Measurements from ENCODE around the gene MMS19.
A peak's percentile ranks its signal among the peaks of the same experiment; 100 is the strongest.
"Not testable (repeated sequence)": the region's sequence is repeated elsewhere in the genome, so short reads cannot be mapped to it uniquely, and the experiment has no call there.

The MMS19 gene

DNA sequence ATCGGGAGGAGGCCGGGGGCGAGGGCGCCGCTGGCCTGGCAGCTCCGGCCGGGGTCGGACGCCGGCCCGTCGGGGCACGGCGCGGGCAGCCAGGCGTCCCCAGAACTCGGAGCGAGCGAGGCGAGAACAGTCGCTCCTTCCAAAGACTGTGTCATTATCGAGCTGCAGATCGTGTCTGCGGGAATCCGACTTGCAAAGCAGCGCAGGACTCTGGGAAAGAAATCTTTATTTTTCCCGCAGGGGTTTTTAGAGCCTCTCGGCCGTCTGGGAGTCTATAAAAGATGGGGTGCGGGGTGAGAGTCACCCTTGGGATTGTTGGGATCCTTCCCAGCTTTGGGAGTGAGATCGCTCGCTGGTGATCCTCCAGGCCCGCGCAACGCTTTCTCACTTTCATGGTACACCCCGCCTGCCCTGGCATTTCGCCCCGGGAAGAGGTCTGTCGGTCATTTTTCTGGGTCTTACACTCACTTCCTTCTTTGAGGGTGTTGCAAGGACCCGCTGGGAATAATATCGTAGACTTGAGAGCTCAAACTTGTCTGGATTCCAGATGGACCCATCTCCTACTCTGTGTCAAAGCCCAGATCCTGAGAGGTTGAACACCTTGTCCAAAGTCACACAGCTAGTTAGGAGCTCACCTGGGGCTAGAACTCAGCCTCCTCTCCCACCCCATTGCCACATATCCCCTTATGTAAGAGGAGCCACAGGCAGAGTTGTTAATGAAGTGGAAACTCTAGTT, 1.5 kb upstream of the MMS19 start:
- Mint-ChIP-seq H3K4me3 (peak overlapping the region; percentile 68), H3K4me1 (peaks cover 13% of the 10 kb centered on the region), H3K27ac (no peak overlapping the region), H3K36me3 (no peaks in the 10 kb centered on the region), H3K27me3 (peaks cover 10% of the 10 kb centered on the region), H3K9me3 (no peaks in the 10 kb centered on the region)
- DNase-seq (ENCODE audit: low spot score in 2 of 2) = peak in 1 of 2 donors; percentile 28
- no peak for ATAC-seq (ENCODE audit: low read depth)

DNA sequence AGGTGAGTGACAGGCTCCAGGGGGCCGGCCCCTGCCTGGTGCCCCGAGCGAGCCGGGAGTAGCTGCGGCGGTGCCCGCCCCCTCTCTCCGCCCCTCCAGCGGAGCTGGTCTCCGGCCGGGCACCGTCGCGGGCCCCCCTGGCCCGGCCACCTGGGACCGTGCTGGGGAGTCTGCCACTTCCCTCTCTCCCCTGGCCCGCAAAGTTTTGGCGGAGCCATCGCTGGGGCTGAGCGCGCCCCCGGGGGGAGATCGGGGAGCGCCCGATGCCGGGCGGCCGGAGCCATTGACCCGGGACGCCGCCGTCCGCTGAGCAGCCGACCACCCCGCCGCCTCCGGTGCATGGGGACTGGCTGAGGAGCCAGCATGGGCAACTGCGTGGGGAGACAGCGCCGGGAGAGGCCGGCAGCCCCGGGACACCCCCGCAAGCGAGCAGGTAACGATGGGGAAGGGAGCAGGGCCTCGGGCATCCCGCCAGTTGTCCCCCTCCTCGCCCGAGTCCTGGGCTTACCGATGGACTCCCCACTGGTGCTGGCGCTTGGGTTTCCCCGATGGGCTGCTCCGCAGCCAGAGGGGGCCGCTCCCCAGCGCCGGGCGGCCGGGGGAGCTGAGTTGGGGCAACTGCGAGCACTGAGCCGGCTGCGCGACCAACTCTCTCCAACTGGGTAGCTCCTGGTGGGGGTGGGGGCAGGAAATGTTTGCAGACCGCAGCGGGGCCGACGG, 779 bp upstream of the MMS19 start, which contains the start of gene UBTD1:
TSS of gene UBTD1 (plus strand) at position 84 of the 720 bp plus-strand sequence. CDS start at position 364, 280 bp downstream.
- no peaks in the 10 kb centered on the region for H3K36me3 Mint-ChIP-seq
- peak within 1 kb of the TSS; percentile 97 for H3K4me3 Mint-ChIP-seq
- ATAC-seq (ENCODE audit: low read depth) (no peak), DNase-seq (ENCODE audit: low spot score in 2 of 2) (peak in 1 of 2 donors; percentile 56)
- peaks cover 10% of the 10 kb centered on the region for H3K27me3 Mint-ChIP-seq
- peaks cover 14% of the 10 kb centered on the region for H3K4me1 Mint-ChIP-seq
- H3K27ac Mint-ChIP-seq = peak within 1 kb of the TSS; percentile 88
- H3K9me3 Mint-ChIP-seq = no peaks in the 10 kb centered on the region

DNA sequence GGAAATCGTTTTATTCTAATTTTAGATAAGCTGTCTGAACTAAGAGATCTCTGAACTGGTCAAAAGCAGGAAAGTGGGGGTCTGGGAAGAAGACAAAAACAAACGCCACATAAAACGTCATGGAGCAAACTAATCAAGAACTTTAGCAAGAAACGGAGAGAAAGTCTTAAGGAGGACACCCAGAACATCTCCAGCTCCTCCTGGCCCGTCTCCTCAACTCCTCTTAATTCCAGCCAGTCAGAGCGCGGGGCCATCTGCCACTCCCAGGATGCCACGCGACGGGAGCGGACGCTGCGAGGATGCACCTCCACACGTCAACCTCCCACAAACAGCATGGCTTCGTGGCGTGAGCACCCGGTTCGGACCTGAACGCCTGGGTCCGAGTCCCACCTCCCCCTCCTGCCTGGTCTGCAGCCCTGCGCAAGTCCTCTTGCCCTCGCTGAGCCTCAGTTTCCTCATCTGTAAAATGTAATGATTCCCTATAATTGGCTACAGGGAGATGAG, 598 bp downstream of the MMS19 start:
- peak overlapping the region; percentile 97 for H3K4me3 Mint-ChIP-seq
- ATAC-seq (ENCODE audit: low read depth) = no peak
- DNase-seq (ENCODE audit: low spot score in 2 of 2) = peak; percentile 11 to 26
- H3K27me3 Mint-ChIP-seq = peaks cover 10% of the 10 kb centered on the region
- no peaks in the 10 kb centered on the region for H3K9me3 Mint-ChIP-seq
- H3K36me3 Mint-ChIP-seq = no peaks in the 10 kb centered on the region
- peak overlapping the region; percentile 88 for H3K27ac Mint-ChIP-seq
- peaks cover 14% of the 10 kb centered on the region for H3K4me1 Mint-ChIP-seq

DNA sequence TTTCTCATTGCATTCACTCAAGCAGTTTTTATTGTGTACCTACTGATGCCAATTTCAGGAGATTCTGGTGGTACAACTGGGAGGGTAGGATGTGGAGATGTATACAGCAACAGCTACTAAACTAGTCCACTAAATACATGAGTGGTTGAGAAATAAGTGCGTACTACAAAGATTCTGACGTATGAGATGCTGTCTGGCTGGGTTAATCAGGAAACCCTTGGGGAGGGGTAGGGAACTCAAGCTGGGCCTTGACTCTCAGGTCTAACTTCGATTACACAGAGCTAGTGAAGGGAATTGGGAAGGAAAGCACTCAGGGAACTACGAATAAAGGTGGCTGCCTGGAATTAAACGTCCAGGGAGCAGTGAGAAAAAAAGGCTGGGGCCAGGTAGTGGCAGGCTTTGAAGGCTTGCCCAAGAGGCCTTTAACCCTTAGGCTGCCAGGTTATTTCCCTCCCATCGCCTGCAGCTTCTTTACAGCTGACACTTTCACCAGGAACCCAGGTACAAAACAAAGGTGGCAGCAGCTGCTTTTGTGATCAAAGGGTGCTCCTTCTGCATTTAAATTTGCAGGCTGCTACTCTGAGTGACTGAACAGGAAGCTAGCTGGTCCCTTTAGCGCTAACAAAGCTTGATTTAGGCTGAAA, 3.2 kb downstream of the MMS19 start:
- ATAC-seq (ENCODE audit: low read depth) = no peak
- H3K4me3 Mint-ChIP-seq = no peak overlapping the region
- H3K36me3 Mint-ChIP-seq = no peaks in the 10 kb centered on the region
- no peak for DNase-seq (ENCODE audit: low spot score in 2 of 2)
- no peaks in the 10 kb centered on the region for H3K27me3 Mint-ChIP-seq
- peaks cover 20% of the 10 kb centered on the region for H3K4me1 Mint-ChIP-seq
- peak overlapping the region; percentile 81 for H3K27ac Mint-ChIP-seq
- H3K9me3 Mint-ChIP-seq = no peaks in the 10 kb centered on the region

DNA sequence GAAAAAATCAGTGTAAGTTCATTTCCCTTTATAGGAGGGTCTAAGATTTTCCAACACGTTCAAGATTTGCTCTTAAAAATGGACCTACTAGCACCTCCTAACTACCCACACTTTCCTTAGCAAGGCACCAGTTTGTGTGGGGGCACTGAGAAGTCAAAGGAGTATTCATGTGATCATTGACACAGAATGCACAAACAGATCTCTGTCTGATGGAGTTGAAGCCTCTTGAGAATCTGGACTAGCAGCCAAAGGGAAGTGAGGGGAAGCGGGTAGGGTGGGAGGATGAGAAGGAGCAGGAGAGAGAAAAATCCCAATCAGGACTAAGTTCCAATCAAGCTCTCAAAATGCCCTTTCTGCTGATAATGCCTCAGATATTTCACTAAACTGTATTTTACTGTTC, 4.1 kb downstream of the MMS19 start:
- Mint-ChIP-seq H3K4me1 (peaks cover 22% of the 10 kb centered on the region), H3K4me3 (no peak overlapping the region), H3K27ac (no peak overlapping the region)

DNA sequence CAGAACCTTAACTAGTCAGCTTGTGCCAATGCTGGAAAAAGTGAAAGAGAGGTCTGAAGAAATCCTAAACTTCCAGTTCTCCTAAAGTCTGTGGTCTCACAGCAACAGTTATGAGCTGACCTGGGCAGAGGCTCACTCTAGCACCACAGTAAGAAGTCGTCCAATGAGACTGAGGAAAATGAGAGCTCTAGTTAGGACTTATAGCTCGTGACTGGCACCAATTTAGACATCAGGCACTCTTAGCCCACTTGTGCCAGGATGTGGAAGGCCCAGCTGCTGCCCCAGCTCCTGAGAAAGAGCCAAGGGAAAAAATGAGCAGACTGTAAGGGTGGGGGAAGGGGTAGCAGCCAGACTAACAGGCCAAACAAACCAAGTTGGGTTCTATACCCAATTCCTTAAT, 7.6 kb downstream of the MMS19 start:
- ATAC-seq (ENCODE audit: low read depth) (no peak), DNase-seq (ENCODE audit: low spot score in 2 of 2) (no peak)
- Mint-ChIP-seq H3K27me3 (no peaks in the 10 kb centered on the region), H3K4me1 (peaks cover 17% of the 10 kb centered on the region), H3K27ac (no peak overlapping the region), H3K4me3 (no peak overlapping the region), H3K9me3 (no peaks in the 10 kb centered on the region), H3K36me3 (peaks cover 2% of the 10 kb centered on the region)

More for the DNA sequence above, 4.1 kb downstream of the MMS19 start:
- Mint-ChIP-seq H3K27me3 (no peaks in the 10 kb centered on the region), H3K9me3 (no peaks in the 10 kb centered on the region), H3K36me3 (no peaks in the 10 kb centered on the region)
- DNase-seq (ENCODE audit: low spot score in 2 of 2) (no peak), ATAC-seq (ENCODE audit: low read depth) (no peak)

DNA sequence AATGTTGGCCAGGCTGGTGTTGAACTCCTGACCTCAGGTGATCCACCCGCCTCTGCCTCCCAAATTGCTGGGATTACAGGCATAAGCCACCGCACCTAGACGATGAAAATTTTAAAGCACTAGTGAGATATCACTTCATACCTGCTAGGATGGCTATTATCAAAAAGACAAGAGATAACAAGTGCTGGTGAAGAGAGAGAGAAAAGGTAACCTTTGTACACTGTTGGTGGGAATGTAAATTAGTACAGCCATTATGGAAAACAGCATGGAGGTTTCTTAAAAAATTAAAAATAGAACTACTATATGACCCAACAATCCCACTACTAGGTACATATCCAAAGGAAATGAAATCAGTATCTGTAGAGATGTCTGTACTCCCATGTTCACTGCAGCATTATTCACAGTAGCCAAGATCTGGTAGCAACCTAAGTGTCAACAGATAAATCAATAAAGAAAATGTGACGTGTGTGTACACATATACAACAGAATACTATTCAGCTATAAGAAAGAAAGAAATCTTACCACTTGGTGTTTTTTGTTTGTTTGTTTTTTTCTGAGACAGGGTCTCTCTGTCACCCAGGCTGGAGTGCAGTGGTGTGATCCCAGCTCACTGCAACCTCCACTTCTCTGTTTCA, 12.5 kb downstream of the MMS19 start:
- Mint-ChIP-seq H3K36me3 (peaks cover 11% of the 10 kb centered on the region), H3K27ac (no peak overlapping the region), H3K4me1 (peaks cover 10% of the 10 kb centered on the region), H3K4me3 (no peak overlapping the region), H3K27me3 (no peaks in the 10 kb centered on the region), H3K9me3 (no peaks in the 10 kb centered on the region)
- no peak for ATAC-seq (ENCODE audit: low read depth)
- no peak for DNase-seq (ENCODE audit: low spot score in 2 of 2)

DNA sequence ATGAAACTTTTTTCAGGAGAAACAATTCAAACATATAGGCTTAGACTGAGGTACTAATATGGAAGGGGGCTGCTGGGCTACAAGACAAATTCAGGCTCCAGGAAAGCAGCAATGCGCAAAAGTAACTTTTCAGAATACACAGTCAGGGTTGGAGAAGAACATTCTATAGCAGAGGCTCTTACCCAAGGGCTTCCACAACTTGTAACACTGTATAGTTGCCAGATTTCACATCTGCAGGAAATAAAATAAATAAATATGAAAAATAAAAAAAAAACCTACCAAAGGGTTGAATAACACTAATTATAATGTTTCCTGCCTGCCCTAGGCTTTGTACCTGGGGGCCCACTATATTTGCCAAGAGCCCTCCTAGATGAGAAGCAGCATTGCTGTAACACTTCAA, 14.3 kb downstream of the MMS19 start:
- no peak overlapping the region for H3K27ac Mint-ChIP-seq
- H3K4me3 Mint-ChIP-seq = no peak overlapping the region
- DNase-seq (ENCODE audit: low spot score in 2 of 2) (no peak), ATAC-seq (ENCODE audit: low read depth) (no peak)
- no peaks in the 10 kb centered on the region for H3K27me3 Mint-ChIP-seq
- peaks cover under 1% of the 10 kb centered on the region for H3K4me1 Mint-ChIP-seq
- peaks cover 19% of the 10 kb centered on the region for H3K36me3 Mint-ChIP-seq
- H3K9me3 Mint-ChIP-seq = no peaks in the 10 kb centered on the region

DNA sequence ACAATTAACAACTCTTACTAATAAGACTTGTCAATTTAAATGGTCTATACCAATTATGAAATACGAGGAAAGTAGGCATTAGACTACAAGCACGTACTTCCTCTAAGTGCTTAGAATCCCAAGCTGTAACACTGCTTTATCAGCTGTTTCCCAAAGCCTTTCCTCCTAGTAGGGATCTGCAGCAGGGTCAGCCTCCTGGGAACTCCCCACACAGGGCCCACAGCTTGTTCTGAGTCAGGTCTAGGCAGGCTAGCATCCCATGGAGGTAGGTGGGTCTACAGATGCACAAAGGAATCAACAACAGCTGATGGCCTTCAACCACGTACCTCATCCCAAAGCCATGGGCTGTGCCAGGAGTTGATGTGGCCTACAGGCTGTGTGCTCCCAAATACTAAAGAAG, 14.7 kb downstream of the MMS19 start:
- peaks cover 19% of the 10 kb centered on the region for H3K36me3 Mint-ChIP-seq
- no peak overlapping the region for H3K4me3 Mint-ChIP-seq
- no peak overlapping the region for H3K27ac Mint-ChIP-seq
- H3K9me3 Mint-ChIP-seq = no peaks in the 10 kb centered on the region
- no peaks in the 10 kb centered on the region for H3K4me1 Mint-ChIP-seq
- ATAC-seq (ENCODE audit: low read depth) (no peak), DNase-seq (ENCODE audit: low spot score in 2 of 2) (no peak)
- H3K27me3 Mint-ChIP-seq = no peaks in the 10 kb centered on the region

DNA sequence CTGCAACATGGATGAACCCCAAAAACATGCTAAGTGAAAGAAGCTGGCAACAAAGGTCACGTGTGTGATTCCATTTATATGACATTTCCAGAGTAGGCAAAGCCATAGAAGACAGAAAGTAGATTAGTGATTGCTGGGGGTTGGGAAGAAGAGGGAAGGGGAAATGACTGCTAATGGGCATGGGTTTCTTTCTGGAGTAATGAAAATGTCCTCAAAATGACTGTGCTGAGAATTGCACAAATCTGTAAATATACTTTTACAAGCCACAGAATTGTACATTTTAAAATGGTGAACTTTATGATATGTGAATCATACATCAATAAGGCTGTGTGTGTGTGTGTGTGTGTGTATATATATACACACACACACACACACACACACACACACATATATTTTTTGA, 15.8 kb downstream of the MMS19 start:
- Mint-ChIP-seq H3K9me3 (no peaks in the 10 kb centered on the region), H3K4me3 (no peak overlapping the region), H3K4me1 (no peaks in the 10 kb centered on the region), H3K27me3 (no peaks in the 10 kb centered on the region), H3K27ac (no peak overlapping the region), H3K36me3 (peaks cover 22% of the 10 kb centered on the region)
- no peak for DNase-seq (ENCODE audit: low spot score in 2 of 2)
- no peak for ATAC-seq (ENCODE audit: low read depth)

DNA sequence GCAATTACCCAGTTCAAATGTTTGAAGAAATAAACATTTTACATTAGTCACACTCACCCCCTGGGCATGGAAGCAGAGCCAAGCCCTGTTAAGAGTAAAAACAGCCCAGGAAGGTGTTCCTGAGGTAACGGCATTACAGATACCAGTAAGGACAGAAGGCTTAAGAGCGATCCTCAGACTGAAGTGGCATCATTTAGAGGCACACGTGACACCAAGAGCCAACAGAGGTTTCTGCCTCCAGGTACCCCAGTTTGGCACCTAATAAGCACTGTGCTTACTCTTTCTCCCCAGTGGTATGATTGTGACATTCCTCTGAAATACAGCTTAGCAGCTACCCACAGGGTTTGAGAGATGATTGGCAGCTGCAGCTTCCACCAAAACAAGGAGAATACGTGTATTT, 17.2 kb downstream of the MMS19 start:
- Mint-ChIP-seq H3K4me1 (no peaks in the 10 kb centered on the region), H3K36me3 (peaks cover 33% of the 10 kb centered on the region), H3K9me3 (no peaks in the 10 kb centered on the region), H3K4me3 (no peak overlapping the region), H3K27me3 (no peaks in the 10 kb centered on the region), H3K27ac (no peak overlapping the region)
- ATAC-seq (ENCODE audit: low read depth) (no peak), DNase-seq (ENCODE audit: low spot score in 2 of 2) (no peak)

DNA sequence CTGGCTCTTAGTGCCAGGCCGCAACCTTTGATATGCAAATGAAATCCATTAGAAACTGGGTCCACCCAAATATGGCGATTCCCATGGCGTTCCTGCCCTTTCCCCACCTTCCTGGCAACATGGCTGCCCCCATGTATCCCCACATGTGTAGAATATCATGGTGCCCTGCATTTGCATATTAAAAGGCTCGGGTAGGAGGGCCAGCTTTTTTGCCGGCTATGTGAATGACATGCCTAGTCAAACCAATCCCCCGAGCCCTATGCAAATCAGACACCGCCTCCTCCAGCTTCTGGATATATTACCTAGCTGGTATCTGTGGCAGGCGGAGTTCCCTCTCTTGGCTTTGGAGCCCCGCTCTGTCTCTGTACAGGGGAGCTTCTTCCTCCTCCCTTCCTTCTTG, 18.3 kb downstream of the MMS19 start:
- Mint-ChIP-seq H3K36me3 (peaks cover 41% of the 10 kb centered on the region), H3K9me3 (peaks cover 3% of the 10 kb centered on the region), H3K27me3 (no peaks in the 10 kb centered on the region), H3K27ac (no peak overlapping the region), H3K4me1 (no peaks in the 10 kb centered on the region), H3K4me3 (no peak overlapping the region)
- no peak for DNase-seq (ENCODE audit: low spot score in 2 of 2)
- no peak for ATAC-seq (ENCODE audit: low read depth)

DNA sequence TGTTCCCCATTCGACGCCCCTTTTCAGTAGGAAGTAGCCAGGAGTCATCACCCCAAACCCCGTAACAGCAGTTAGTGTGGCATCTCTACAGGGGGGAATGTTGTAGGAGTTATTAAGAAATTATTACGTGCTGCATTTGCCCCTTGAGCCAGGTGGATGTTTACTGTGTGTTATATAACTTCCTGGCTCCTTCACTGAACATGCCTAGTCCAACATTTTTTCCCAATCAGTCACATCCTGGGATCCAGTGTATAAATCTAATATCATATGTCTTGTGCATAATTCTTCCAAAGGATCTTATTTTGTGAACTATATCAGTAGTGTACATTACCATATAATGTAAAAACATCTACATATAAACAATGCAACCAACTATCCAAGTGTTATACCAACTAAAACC, 18.8 kb downstream of the MMS19 start:
- not testable (repeated sequence) for H3K4me3 Mint-ChIP-seq; H3K27ac Mint-ChIP-seq; H3K4me1 Mint-ChIP-seq; H3K27me3 Mint-ChIP-seq; DNase-seq (ENCODE audit: low spot score in 2 of 2); H3K9me3 Mint-ChIP-seq; ATAC-seq (ENCODE audit: low read depth)
- H3K36me3 Mint-ChIP-seq = peaks cover 42% of the 10 kb centered on the region

Measured in memory B cell (primary cell).